SK-N-SH treated with all-trans-retinoic acid at 6 μM for 48 hours (cell line): ENCODE measurements around the gene FAM83C.

Experiments
- ATAC-seq: fragments of 200-7000 bp; cut with Tn5 transposase; 3 replicates; pipeline ENCODE4 v1.9.1; 2020; ENCODE audit warnings: mild to moderate bottlenecking, moderate library complexity
- ARNTL ChIP-seq: fragments of 450-650 bp; formaldehyde crosslinking; IDR thresholded peaks from 2 replicates; pipeline ENCODE4 v1.5.0; 2020; ENCODE audit warnings: low read depth, mild to moderate bottlenecking, moderate library complexity, borderline replicate concordance
- CSDC2 ChIP-seq: fragments of 250-450 bp; sonication (Bioruptor Pico); IDR thresholded peaks from 2 replicates; pipeline ENCODE4 v1.5.0; 2020; ENCODE audit warnings: mild to moderate bottlenecking, moderate library complexity
- ESRRG ChIP-seq: fragments of 250-450 bp; sonication (Bioruptor Pico); IDR thresholded peaks from 2 replicates; pipeline ENCODE4 v1.6.1; 2021; ENCODE audit warnings: mild to moderate bottlenecking
- ISL1 ChIP-seq: fragments of 250-450 bp; sonication (Bioruptor Pico); IDR thresholded peaks from 2 replicates; pipeline ENCODE4 v2.1.2; 2022; ENCODE audit warnings: mild to moderate bottlenecking, moderate library complexity
- OSR1 ChIP-seq: fragments of 250-450 bp; sonication (Bioruptor Pico); IDR thresholded peaks from 2 replicates; pipeline ENCODE4 v1.8.0; 2022; ENCODE audit warnings: moderate library complexity, mild to moderate bottlenecking, inconsistent platforms
- PPARA ChIP-seq: fragments of 250-450 bp; sonication (Bioruptor Pico); IDR thresholded peaks from 2 replicates; pipeline ENCODE4 v1.5.0; 2020; ENCODE audit warnings: mild to moderate bottlenecking, borderline replicate concordance
- RARB ChIP-seq: fragments of 250-450 bp; sonication (Bioruptor Pico); IDR thresholded peaks from 2 replicates; pipeline ENCODE4 v1.8.0; 2021; ENCODE audit warnings: mild to moderate bottlenecking, moderate library complexity
- TCF4 ChIP-seq: fragments of 250-450 bp; sonication (Bioruptor Pico); IDR thresholded peaks from 2 replicates; pipeline ENCODE4 v1.8.0; 2021; ENCODE audit warnings: mild to moderate bottlenecking, moderate library complexity, borderline replicate concordance
- TOX ChIP-seq: fragments of 250-450 bp; sonication (Bioruptor Pico); IDR thresholded peaks from 2 replicates; pipeline ENCODE4 v1.8.0; 2021; ENCODE audit warnings: mild to moderate bottlenecking, moderate library complexity, borderline replicate concordance
- ZC3H10 ChIP-seq: fragments of 250-450 bp; sonication (Bioruptor Pico); IDR thresholded peaks from 2 replicates; pipeline ENCODE4 v1.5.1; 2021; ENCODE audit warnings: mild to moderate bottlenecking, moderate library complexity
- ZFP3 ChIP-seq: fragments of 250-450 bp; sonication (Bioruptor Pico); IDR thresholded peaks from 2 replicates; pipeline ENCODE4 v1.5.0; 2020; ENCODE audit warnings: mild to moderate bottlenecking, moderate library complexity
- ZFP30 ChIP-seq: fragments of 450-650 bp; formaldehyde crosslinking; IDR thresholded peaks from 2 replicates; pipeline ENCODE4 v1.5.0; 2022; ENCODE audit warnings: mild to moderate bottlenecking, moderate library complexity
- ZNF565 ChIP-seq: fragments of 450-650 bp; formaldehyde crosslinking; conservative IDR thresholded peaks from 2 replicates; pipeline ENCODE4 v1.5.0; 2020; ENCODE audit warnings: low read depth, mild to moderate bottlenecking, moderate library complexity
- ZNF70 ChIP-seq: fragments of 450-650 bp; formaldehyde crosslinking; IDR thresholded peaks from 2 replicates; pipeline ENCODE4 v1.5.0; 2020; ENCODE audit warnings: mild to moderate bottlenecking, moderate library complexity
- ZNF8 ChIP-seq: fragments of 450-650 bp; formaldehyde crosslinking; IDR thresholded peaks from 2 replicates; pipeline ENCODE4 v1.5.0; 2020; ENCODE audit warnings: mild to moderate bottlenecking, moderate library complexity
- TF ChIP-seq, protein P1 (sequence below): fragments of 250-450 bp; sonication (Bioruptor Pico); IDR thresholded peaks from 2 replicates; pipeline ENCODE4 v1.8.0; 2020; ENCODE audit warnings: mild to moderate bottlenecking, moderate library complexity, borderline replicate concordance
- TF ChIP-seq, protein P2 (sequence below): fragments of 250-450 bp; sonication (Bioruptor Pico); IDR thresholded peaks from 2 replicates; pipeline ENCODE4 v1.5.1; 2020; ENCODE audit warnings: low read depth, mild to moderate bottlenecking, moderate library complexity
- TF ChIP-seq, protein P3 (sequence below): fragments of 250-450 bp; sonication (Bioruptor Pico); IDR thresholded peaks from 2 replicates; pipeline ENCODE4 v1.5.0; 2020; ENCODE audit warnings: mild to moderate bottlenecking, moderate library complexity
- TF ChIP-seq, protein P4 (sequence below): fragments of 250-450 bp; sonication (Bioruptor Pico); IDR thresholded peaks from 2 replicates; pipeline ENCODE4 v1.8.0; 2021; ENCODE audit warnings: low read depth, mild to moderate bottlenecking, moderate library complexity, borderline replicate concordance

The FAM83C gene

DNA sequence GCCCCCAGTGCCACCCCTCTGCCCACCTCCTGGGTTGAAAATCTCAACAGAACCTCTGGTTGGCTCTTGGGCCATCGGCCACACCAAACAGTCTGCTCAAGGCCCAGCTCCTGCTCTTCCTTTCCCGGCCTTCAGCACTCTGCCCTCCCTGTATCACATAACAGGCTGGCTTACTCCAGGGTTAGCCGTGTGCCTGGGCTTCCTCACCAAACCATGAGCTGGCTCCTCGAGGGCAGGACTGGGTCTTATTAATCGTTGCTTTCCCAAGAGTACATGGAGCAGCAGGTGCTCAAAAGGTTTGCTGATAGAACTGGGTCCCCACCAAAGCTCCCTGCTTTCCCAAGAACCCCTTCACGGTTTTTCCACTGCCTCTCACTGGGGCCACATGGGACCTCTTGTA lies 12.7 kb upstream of the FAM83C start:
- TF ChIP-seq ZNF8 (CRISPR knock-in tag) = no peak
- no peak for TF ChIP-seq ESRRG (CRISPR knock-in tag)
- TF ChIP-seq ISL1 = no peak
- TF ChIP-seq, protein P1, sequence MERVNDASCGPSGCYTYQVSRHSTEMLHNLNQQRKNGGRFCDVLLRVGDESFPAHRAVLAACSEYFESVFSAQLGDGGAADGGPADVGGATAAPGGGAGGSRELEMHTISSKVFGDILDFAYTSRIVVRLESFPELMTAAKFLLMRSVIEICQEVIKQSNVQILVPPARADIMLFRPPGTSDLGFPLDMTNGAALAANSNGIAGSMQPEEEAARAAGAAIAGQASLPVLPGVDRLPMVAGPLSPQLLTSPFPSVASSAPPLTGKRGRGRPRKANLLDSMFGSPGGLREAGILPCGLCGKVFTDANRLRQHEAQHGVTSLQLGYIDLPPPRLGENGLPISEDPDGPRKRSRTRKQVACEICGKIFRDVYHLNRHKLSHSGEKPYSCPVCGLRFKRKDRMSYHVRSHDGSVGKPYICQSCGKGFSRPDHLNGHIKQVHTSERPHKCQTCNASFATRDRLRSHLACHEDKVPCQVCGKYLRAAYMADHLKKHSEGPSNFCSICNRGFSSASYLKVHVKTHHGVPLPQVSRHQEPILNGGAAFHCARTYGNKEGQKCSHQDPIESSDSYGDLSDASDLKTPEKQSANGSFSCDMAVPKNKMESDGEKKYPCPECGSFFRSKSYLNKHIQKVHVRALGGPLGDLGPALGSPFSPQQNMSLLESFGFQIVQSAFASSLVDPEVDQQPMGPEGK = no peak
- no peak for TF ChIP-seq ZNF565
- TF ChIP-seq, protein P2, sequence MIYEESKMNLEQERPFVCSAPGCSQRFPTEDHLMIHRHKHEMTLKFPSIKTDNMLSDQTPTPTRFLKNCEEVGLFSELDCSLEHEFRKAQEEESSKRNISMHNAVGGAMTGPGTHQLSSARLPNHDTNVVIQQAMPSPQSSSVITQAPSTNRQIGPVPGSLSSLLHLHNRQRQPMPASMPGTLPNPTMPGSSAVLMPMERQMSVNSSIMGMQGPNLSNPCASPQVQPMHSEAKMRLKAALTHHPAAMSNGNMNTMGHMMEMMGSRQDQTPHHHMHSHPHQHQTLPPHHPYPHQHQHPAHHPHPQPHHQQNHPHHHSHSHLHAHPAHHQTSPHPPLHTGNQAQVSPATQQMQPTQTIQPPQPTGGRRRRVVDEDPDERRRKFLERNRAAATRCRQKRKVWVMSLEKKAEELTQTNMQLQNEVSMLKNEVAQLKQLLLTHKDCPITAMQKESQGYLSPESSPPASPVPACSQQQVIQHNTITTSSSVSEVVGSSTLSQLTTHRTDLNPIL (CRISPR knock-in tag) = no peak
- TF ChIP-seq ZNF70 (CRISPR knock-in tag) = no peak
- no peak for TF ChIP-seq ZFP30 (CRISPR knock-in tag)
- TF ChIP-seq PPARA (CRISPR knock-in tag) = no peak
- TF ChIP-seq, protein P3, sequence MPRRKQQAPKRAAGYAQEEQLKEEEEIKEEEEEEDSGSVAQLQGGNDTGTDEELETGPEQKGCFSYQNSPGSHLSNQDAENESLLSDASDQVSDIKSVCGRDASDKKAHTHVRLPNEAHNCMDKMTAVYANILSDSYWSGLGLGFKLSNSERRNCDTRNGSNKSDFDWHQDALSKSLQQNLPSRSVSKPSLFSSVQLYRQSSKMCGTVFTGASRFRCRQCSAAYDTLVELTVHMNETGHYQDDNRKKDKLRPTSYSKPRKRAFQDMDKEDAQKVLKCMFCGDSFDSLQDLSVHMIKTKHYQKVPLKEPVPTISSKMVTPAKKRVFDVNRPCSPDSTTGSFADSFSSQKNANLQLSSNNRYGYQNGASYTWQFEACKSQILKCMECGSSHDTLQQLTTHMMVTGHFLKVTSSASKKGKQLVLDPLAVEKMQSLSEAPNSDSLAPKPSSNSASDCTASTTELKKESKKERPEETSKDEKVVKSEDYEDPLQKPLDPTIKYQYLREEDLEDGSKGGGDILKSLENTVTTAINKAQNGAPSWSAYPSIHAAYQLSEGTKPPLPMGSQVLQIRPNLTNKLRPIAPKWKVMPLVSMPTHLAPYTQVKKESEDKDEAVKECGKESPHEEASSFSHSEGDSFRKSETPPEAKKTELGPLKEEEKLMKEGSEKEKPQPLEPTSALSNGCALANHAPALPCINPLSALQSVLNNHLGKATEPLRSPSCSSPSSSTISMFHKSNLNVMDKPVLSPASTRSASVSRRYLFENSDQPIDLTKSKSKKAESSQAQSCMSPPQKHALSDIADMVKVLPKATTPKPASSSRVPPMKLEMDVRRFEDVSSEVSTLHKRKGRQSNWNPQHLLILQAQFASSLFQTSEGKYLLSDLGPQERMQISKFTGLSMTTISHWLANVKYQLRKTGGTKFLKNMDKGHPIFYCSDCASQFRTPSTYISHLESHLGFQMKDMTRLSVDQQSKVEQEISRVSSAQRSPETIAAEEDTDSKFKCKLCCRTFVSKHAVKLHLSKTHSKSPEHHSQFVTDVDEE (CRISPR knock-in tag) = no peak
- TF ChIP-seq RARB (CRISPR knock-in tag) = no peak
- TF ChIP-seq, protein P4, sequence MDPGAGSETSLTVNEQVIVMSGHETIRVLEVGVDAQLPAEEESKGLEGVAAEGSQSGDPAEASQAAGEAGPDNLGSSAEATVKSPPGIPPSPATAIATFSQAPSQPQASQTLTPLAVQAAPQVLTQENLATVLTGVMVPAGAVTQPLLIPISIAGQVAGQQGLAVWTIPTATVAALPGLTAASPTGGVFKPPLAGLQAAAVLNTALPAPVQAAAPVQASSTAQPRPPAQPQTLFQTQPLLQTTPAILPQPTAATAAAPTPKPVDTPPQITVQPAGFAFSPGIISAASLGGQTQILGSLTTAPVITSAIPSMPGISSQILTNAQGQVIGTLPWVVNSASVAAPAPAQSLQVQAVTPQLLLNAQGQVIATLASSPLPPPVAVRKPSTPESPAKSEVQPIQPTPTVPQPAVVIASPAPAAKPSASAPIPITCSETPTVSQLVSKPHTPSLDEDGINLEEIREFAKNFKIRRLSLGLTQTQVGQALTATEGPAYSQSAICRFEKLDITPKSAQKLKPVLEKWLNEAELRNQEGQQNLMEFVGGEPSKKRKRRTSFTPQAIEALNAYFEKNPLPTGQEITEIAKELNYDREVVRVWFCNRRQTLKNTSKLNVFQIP (CRISPR knock-in tag) = no peak
- no peak for TF ChIP-seq CSDC2 (CRISPR knock-in tag)
- TF ChIP-seq ZFP3 (CRISPR knock-in tag) = no peak
- no peak for TF ChIP-seq ARNTL (CRISPR knock-in tag)
- TF ChIP-seq ZC3H10 (CRISPR knock-in tag) = no peak
- ATAC-seq = no peak

- TF ChIP-seq TCF4 (CRISPR knock-in tag) = no peak
- no peak for TF ChIP-seq ZNF565
- TF ChIP-seq, protein P1 = no peak
- TF ChIP-seq, protein P2 (CRISPR knock-in tag) = no peak
- TF ChIP-seq ESRRG (CRISPR knock-in tag) = no peak
- TF ChIP-seq PPARA (CRISPR knock-in tag) = no peak
- no peak for TF ChIP-seq TOX (CRISPR knock-in tag)
- TF ChIP-seq ISL1 = no peak
- no peak for TF ChIP-seq RARB (CRISPR knock-in tag)
- TF ChIP-seq, protein P3 (CRISPR knock-in tag) = no peak
- TF ChIP-seq OSR1 = no peak
- TF ChIP-seq ZFP3 (CRISPR knock-in tag) = no peak
- no peak for TF ChIP-seq ZNF70 (CRISPR knock-in tag)
- TF ChIP-seq, all 23 proteins: peak for 0
- ATAC-seq = peak; percentile 63
These were observed 11.7 kb upstream of the FAM83C start for GRCh38 chr20:35303735-35304491.
